MM.1S (cell line): ENCODE measurements around the gene COP1.

ENCODE experiments used
- DNase-seq: peaks from one replicate; pipeline ENCODE4 v3.0.0-alpha.2; 2015
- H2AFZ ChIP-seq: fragments of 300-600 bp; sonication (generic); 2 replicates; pipeline ENCODE4 v1.6.0; 2016; ENCODE audit warnings: antibody characterized with exemption, low read length
- H3F3A ChIP-seq: fragments of 300-600 bp; sonication (generic); 2 replicates; pipeline ENCODE4 v1.6.1; 2016; ENCODE audit warnings: mild to moderate bottlenecking, antibody characterized with exemption, low read length, moderate library complexity, mixed read lengths; ENCODE audit not compliant: insufficient read depth
- H3K27ac ChIP-seq: fragments of 300-600 bp; sonication (generic); 2 replicates; pipeline ENCODE4 v1.5.1; 2016; ENCODE audit warnings: mild to moderate bottlenecking, low read length
- H3K27me3 ChIP-seq: fragments of 300-600 bp; sonication (generic); replicated peaks from 2 replicates; pipeline ENCODE4 v1.6.0; 2016; ENCODE audit warnings: low read length; ENCODE audit not compliant: insufficient read depth
- H3K36me3 ChIP-seq: fragments of 300-600 bp; sonication (generic); replicated peaks from 2 replicates; pipeline ENCODE4 v1.6.1; 2016; ENCODE audit warnings: mild to moderate bottlenecking, low read length, mixed read lengths; ENCODE audit not compliant: insufficient read depth
- H3K4me1 ChIP-seq: fragments of 300-600 bp; sonication (generic); 2 replicates; pipeline ENCODE4 v1.6.1; 2016; ENCODE audit warnings: low read length, mixed read lengths
- H3K4me2 ChIP-seq: fragments of 300-600 bp; sonication (generic); 2 replicates; pipeline ENCODE4 v1.6.0; 2016; ENCODE audit warnings: low read depth, low read length
- H3K4me3 ChIP-seq: fragments of 300-600 bp; sonication (generic); 2 replicates; pipeline ENCODE4 v1.5.1; 2016; ENCODE audit warnings: low read length, mixed read lengths
- H3K79me2 ChIP-seq: fragments of 300-600 bp; sonication (generic); 2 replicates; pipeline ENCODE4 v1.6.1; 2016; ENCODE audit warnings: mixed run types, low read length, mixed read lengths
- H3K9ac ChIP-seq: fragments of 300-600 bp; sonication (generic); 2 replicates; pipeline ENCODE4 v1.6.1; 2016; ENCODE audit warnings: low read length, mixed read lengths
- H3K9me2 ChIP-seq: fragments of 300-600 bp; sonication (generic); replicated peaks from 2 replicates; pipeline ENCODE4 v1.6.1; 2016; ENCODE audit warnings: mild to moderate bottlenecking, low read length, mixed read lengths; ENCODE audit not compliant: insufficient read depth
- H3K9me3 ChIP-seq: fragments of 300-600 bp; sonication (generic); replicated peaks from 2 replicates; pipeline ENCODE4 v1.6.1; 2016; ENCODE audit warnings: mild to moderate bottlenecking, low read length, mixed read lengths; ENCODE audit not compliant: insufficient read depth
- H4K20me1 ChIP-seq: fragments of 300-600 bp; sonication (generic); 2 replicates; pipeline ENCODE4 v1.6.1; 2016; ENCODE audit warnings: mild to moderate bottlenecking, low read length, moderate library complexity, mixed read lengths; ENCODE audit not compliant: insufficient read depth
- EZH2 ChIP-seq: fragments of 300-600 bp; sonication (generic); optimal IDR thresholded peaks from 2 replicates; pipeline ENCODE3; 2017; ENCODE audit warnings: low read depth, mild to moderate bottlenecking, antibody characterized with exemption, low read length, mixed read lengths
- EZH2phosphoT487 ChIP-seq: fragments of 300-600 bp; sonication (generic); IDR thresholded peaks from 2 replicates; pipeline ENCODE4 v1.6.1; 2018; ENCODE audit warnings: antibody characterized with exemption, low read length
- TF ChIP-seq, protein P1 (sequence below): fragments of 300-600 bp; sonication (generic); IDR thresholded peaks from 2 replicates; pipeline ENCODE4 v1.5.1; 2016; ENCODE audit warnings: antibody characterized with exemption, low read length, mixed read lengths

COP1 gene

DNA sequence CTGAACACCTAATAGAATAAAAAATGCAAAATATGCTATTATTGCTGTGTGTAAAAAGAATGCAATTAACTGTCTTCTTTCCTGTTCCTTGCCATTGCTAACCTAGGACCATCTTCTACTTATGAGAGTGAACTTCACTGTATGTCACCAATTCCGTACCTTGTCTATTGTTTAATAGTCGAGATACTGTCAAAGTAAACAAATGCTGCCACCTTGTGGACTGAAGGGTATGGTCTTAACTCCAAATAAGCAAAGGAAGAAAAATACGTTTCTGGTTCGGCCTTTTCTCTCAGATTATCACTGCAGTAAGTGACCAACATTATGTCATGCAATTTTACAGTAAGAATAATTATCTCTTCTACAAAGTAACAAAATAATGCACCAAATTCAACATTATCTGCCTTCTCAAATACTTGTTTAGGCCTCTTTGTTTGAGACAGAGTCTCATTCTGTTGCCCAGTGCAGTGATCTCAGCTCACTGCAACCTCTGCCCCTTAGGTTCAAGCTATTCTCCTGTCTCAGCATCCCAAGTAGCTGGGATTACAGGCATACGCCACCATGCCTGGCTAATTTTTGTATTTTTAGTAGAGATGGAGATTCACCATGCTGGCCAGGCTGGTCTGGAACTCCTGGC lies 133.4 kb downstream of the COP1 start:
- no peaks in the 10 kb centered on the region for H3K9me3 ChIP-seq
- no peaks in the 10 kb centered on the region for H3K4me1 ChIP-seq
- peaks cover 3% of the 10 kb centered on the region; the same call in 1 of the 2 replicates for H4K20me1 ChIP-seq
- H3F3A ChIP-seq = no peaks in the 10 kb centered on the region
- H3K9ac ChIP-seq = no peak overlapping the region
- H3K36me3 ChIP-seq = no peaks in the 10 kb centered on the region
- H3K4me2 ChIP-seq = no peak overlapping the region
- H3K27me3 ChIP-seq = no peaks in the 10 kb centered on the region
- DNase-seq = peak; percentile 79
- no peaks in the 10 kb centered on the region for H3K9me2 ChIP-seq
- no peak overlapping the region for H3K27ac ChIP-seq
- no peak overlapping the region for H3K4me3 ChIP-seq
- no peak overlapping the region for H2AFZ ChIP-seq
- TF ChIP-seq, protein P1, sequence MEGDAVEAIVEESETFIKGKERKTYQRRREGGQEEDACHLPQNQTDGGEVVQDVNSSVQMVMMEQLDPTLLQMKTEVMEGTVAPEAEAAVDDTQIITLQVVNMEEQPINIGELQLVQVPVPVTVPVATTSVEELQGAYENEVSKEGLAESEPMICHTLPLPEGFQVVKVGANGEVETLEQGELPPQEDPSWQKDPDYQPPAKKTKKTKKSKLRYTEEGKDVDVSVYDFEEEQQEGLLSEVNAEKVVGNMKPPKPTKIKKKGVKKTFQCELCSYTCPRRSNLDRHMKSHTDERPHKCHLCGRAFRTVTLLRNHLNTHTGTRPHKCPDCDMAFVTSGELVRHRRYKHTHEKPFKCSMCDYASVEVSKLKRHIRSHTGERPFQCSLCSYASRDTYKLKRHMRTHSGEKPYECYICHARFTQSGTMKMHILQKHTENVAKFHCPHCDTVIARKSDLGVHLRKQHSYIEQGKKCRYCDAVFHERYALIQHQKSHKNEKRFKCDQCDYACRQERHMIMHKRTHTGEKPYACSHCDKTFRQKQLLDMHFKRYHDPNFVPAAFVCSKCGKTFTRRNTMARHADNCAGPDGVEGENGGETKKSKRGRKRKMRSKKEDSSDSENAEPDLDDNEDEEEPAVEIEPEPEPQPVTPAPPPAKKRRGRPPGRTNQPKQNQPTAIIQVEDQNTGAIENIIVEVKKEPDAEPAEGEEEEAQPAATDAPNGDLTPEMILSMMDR = peak; percentile 88
- no peak for TF ChIP-seq EZH2
- TF ChIP-seq EZH2phosphoT487 = no peak
- H3K79me2 ChIP-seq = peaks cover 20% of the 10 kb centered on the region; the same call in 1 of the 2 replicates

GRCh38 chr1:176068901-176069300 lies 138.2 kb downstream of the COP1 start:
- Histone ChIP-seq H3K4me3 (no peak overlapping the region), H3F3A (no peaks in the 10 kb centered on the region), H3K4me2 (no peak overlapping the region), H3K79me2 (no peaks in the 10 kb centered on the region), H3K9me2 (no peaks in the 10 kb centered on the region), H3K9ac (no peak overlapping the region), H3K27ac (no peak overlapping the region), H3K9me3 (no peaks in the 10 kb centered on the region), H3K27me3 (no peaks in the 10 kb centered on the region), H4K20me1 (no peaks in the 10 kb centered on the region), H3K36me3 (no peaks in the 10 kb centered on the region), H3K4me1 (no peaks in the 10 kb centered on the region), H2AFZ (no peak overlapping the region)
- TF ChIP-seq, protein P1 = no peak
- TF ChIP-seq EZH2 = no peak
- no peak for TF ChIP-seq EZH2phosphoT487
- DNase-seq = no peak

DNA sequence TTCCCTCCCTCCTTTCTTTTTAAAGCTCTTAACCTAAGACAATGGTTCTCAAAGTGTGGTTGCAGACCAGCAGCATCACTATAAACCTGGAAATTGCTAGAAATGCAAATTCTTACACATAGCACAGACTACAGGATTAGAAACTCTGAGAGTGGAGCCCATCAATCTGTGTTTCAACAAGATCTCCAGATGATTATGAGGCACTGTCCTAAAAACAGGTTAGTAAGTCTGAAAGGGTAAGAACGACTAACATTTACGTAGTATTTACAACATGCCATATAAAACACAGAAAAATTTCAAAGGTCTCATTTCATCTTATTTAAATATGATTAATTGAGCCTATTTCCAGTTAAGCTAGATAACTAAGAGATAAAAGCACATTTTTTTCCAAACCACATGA lies 138.8 kb downstream of the COP1 start:
- H3K36me3 ChIP-seq = no peaks in the 10 kb centered on the region
- H2AFZ ChIP-seq = no peak overlapping the region
- TF ChIP-seq EZH2 (no peak), EZH2phosphoT487 (no peak)
- TF ChIP-seq, protein P1 = no peak
- no peaks in the 10 kb centered on the region for H3K9me2 ChIP-seq
- no peak overlapping the region for H3K27ac ChIP-seq
- no peaks in the 10 kb centered on the region for H3F3A ChIP-seq
- H3K4me2 ChIP-seq = no peak overlapping the region
- no peaks in the 10 kb centered on the region for H3K27me3 ChIP-seq
- no peak for DNase-seq
- no peaks in the 10 kb centered on the region for H3K4me1 ChIP-seq
- H3K9ac ChIP-seq = no peak overlapping the region
- H3K4me3 ChIP-seq = no peak overlapping the region
- H3K79me2 ChIP-seq = no peaks in the 10 kb centered on the region
- H4K20me1 ChIP-seq = no peaks in the 10 kb centered on the region
- H3K9me3 ChIP-seq = no peaks in the 10 kb centered on the region
